H1 (cell line): Measurements from ENCODE around the gene ADNP. TPM values are rescaled to one million over a fixed set of nuclear protein-coding genes. Genes with fewer than 3 reads are reported as not detected.

Experiments used
- CTCF ChIA-PET: fragments of 300-600 bp; sonication (Branson Sonifier 250); formaldehyde crosslinking; loops from one replicate; lab custom pipeline; 2021; ENCODE audit not compliant: partially characterized antibody; lab: Charles Lee
- POLR2A ChIA-PET: fragments of 300-600 bp; sonication (Branson Sonifier 250); formaldehyde crosslinking; loops from one replicate; lab custom pipeline; 2021; ENCODE audit warnings: inconsistent platforms; ENCODE audit not compliant: partially characterized antibody; lab: Charles Lee
- DNase-seq, 2 experiments: peaks; one replicate each; pipeline versions ENCODE4 v3.0.0 to v3.0.0-alpha.2; 2010 to 2022; ENCODE audit warnings: low spot score in 2 of 2, low read depth in 1 of 2, mixed read lengths in 1 of 2
- FAIRE-seq: peaks from 2 replicates; lab custom pipeline; 2011; peaks lifted over from hg19 to GRCh38; lab: Jason Lieb, UNC
- H2AFZ ChIP-seq: 2 replicates; pipeline ENCODE4 v1.8.1; 2012; ENCODE audit warnings: low read length, inconsistent platforms
- H2AK5ac ChIP-seq: 2 replicates; pipeline ENCODE4 v1.6.1; 2013; ENCODE audit warnings: low read depth, low read length
- H2BK120ac ChIP-seq: replicated peaks from 2 replicates; pipeline ENCODE3; 2013; ENCODE audit warnings: low read depth, low read length, inconsistent platforms
- H2BK12ac ChIP-seq: 2 replicates; pipeline ENCODE4 v1.6.1; 2013; ENCODE audit warnings: low read depth, low read length
- H2BK15ac ChIP-seq: 2 replicates; pipeline ENCODE4 v1.6.1; 2013; ENCODE audit warnings: low read length
- H2BK20ac ChIP-seq: 2 replicates; pipeline ENCODE4 v1.6.1; 2013; ENCODE audit warnings: low read length
- H2BK5ac ChIP-seq: 2 replicates; pipeline ENCODE4 v1.6.1; 2013; ENCODE audit warnings: low read depth, low read length
- H3K14ac ChIP-seq: 2 replicates; pipeline ENCODE4 v1.6.1; 2013; ENCODE audit warnings: inconsistent platforms; ENCODE audit not compliant: insufficient read length
- H3K18ac ChIP-seq: 2 replicates; pipeline ENCODE4 v1.6.1; 2013; ENCODE audit warnings: low read length; ENCODE audit errors: extremely low read depth
- H3K23ac ChIP-seq: 2 replicates; pipeline ENCODE4 v1.6.1; 2013; ENCODE audit warnings: inconsistent platforms; ENCODE audit not compliant: insufficient read length
- H3K23me2 ChIP-seq: 2 replicates; pipeline ENCODE4 v1.6.1; 2013; ENCODE audit warnings: low read depth, low read length
- H3K27ac ChIP-seq: 2 replicates; pipeline ENCODE4 v1.6.1; 2011; ENCODE audit warnings: low read depth, low read length, inconsistent platforms
- H3K27me3 ChIP-seq, 4 experiments: replicated peaks in 1 of 4; 1 replicate in 1 of 4; 2 replicates in 3 of 4; pipeline versions ENCODE4 v1.6.1 to v1.8.1; 2011 to 2013; ENCODE audit warnings: low read length in 3 of 4, mild to moderate bottlenecking in 3 of 4, inconsistent platforms in 2 of 4, mixed read lengths in 2 of 4, moderate library complexity in 1 of 4; ENCODE audit not compliant: control insufficient read depth in 3 of 4, insufficient read depth in 3 of 4; ENCODE audit errors: extremely low read depth in 1 of 4
- H3K36me3 ChIP-seq, 4 experiments: 2 replicates each; pipeline versions ENCODE4 v1.6.1 to v1.8.1; 2011 to 2013; ENCODE audit warnings: mild to moderate bottlenecking in 4 of 4, low read length in 3 of 4, moderate library complexity in 2 of 4, control low read depth in 1 of 4, inconsistent platforms in 1 of 4; ENCODE audit not compliant: insufficient read depth in 4 of 4, control insufficient read depth in 2 of 4
- H3K4ac ChIP-seq: replicated peaks from 2 replicates; pipeline ENCODE3; 2013; ENCODE audit warnings: low read length, low read depth, mixed read lengths, inconsistent platforms; ENCODE audit not compliant: insufficient read length
- H3K4me1 ChIP-seq, 4 experiments: replicated peaks in 1 of 4; 1 replicate in 1 of 4; 2 replicates in 3 of 4; pipeline versions ENCODE4 v1.6.1 to v1.8.1; 2011 to 2013; ENCODE audit warnings: low read length in 3 of 4, inconsistent platforms in 2 of 4, mixed read lengths in 1 of 4; ENCODE audit not compliant: insufficient read depth in 4 of 4, control insufficient read depth in 3 of 4
- H3K4me2 ChIP-seq, 2 experiments: 2 replicates each; pipeline versions ENCODE4 v1.6.1 to v1.8.1; 2011 to 2013; ENCODE audit warnings: low read depth in 2 of 2, low read length in 2 of 2, control low read depth in 1 of 2, inconsistent platforms in 1 of 2, mild to moderate bottlenecking in 1 of 2; ENCODE audit not compliant: insufficient read depth in 1 of 2
- H3K4me3 ChIP-seq, 4 experiments: fragments of 200-600, 300-600 bp in 1 of 4; sonication (generic), shearing (Covaris generic), sonication (Bioruptor Twin) in 1 of 4; 2 replicates each; pipeline versions ENCODE4 v1.5.1 to v1.8.1; 2011 to 2016; ENCODE audit warnings: low read length in 4 of 4, low read depth in 3 of 4, control low read depth in 2 of 4, inconsistent platforms in 2 of 4, mild to moderate bottlenecking in 2 of 4, mixed read lengths in 1 of 4, moderate library complexity in 1 of 4; ENCODE audit not compliant: insufficient read depth in 2 of 4; ENCODE audit errors: extremely low read depth in 1 of 4
- H3K56ac ChIP-seq: replicated peaks from 2 replicates; pipeline ENCODE3; 2013; ENCODE audit warnings: low read depth, mild to moderate bottlenecking, mixed read lengths, low read length, inconsistent platforms; ENCODE audit not compliant: insufficient read length
- H3K79me1 ChIP-seq: 2 replicates; pipeline ENCODE4 v1.6.1; 2013; ENCODE audit warnings: low read depth, low read length, control low read depth
- H3K79me2 ChIP-seq, 2 experiments: 2 replicates each; pipeline versions ENCODE4 v1.6.1 to v1.8.1; 2012 to 2013; ENCODE audit warnings: low read length in 2 of 2, mild to moderate bottlenecking in 2 of 2, inconsistent platforms in 1 of 2; ENCODE audit not compliant: insufficient read depth in 2 of 2, control insufficient read depth in 1 of 2
- H3K9ac ChIP-seq, 4 experiments: replicated peaks in 1 of 4; 1 replicate in 1 of 4; 2 replicates in 3 of 4; pipeline versions ENCODE4 v1.6.1 to v1.8.1; 2011 to 2013; ENCODE audit warnings: low read depth in 3 of 4, low read length in 3 of 4, control low read depth in 2 of 4, mild to moderate bottlenecking in 2 of 4, moderate library complexity in 2 of 4, inconsistent platforms in 1 of 4; ENCODE audit errors: extremely low read depth in 1 of 4
- H3K9me3 ChIP-seq, 2 experiments: 2 replicates each; pipeline versions ENCODE4 v1.6.1 to v1.8.1; 2012 to 2013; ENCODE audit warnings: mild to moderate bottlenecking in 2 of 2, moderate library complexity in 2 of 2, control low read depth in 1 of 2, inconsistent platforms in 1 of 2, low read depth in 1 of 2, low read length in 1 of 2, mixed read lengths in 1 of 2; ENCODE audit not compliant: insufficient read depth in 2 of 2
- H4K20me1 ChIP-seq, 2 experiments: replicated peaks in 1 of 2; 2 replicates each; pipeline versions ENCODE3 to v1.8.1; 2011 to 2013; ENCODE audit warnings: inconsistent platforms in 2 of 2, low read length in 2 of 2, mild to moderate bottlenecking in 1 of 2; ENCODE audit not compliant: insufficient read depth in 2 of 2, control insufficient read depth in 1 of 2
- H4K5ac ChIP-seq: 2 replicates; pipeline ENCODE4 v1.6.1; 2013; ENCODE audit warnings: low read length, low read depth, mixed read lengths, inconsistent platforms; ENCODE audit not compliant: insufficient read length
- H4K8ac ChIP-seq: 2 replicates; pipeline ENCODE4 v1.8.0; 2013; ENCODE audit warnings: mild to moderate bottlenecking, moderate library complexity, low read length, inconsistent platforms; ENCODE audit not compliant: insufficient read depth; ENCODE audit errors: extremely low read depth
- H4K91ac ChIP-seq: replicated peaks from 2 replicates; pipeline ENCODE3; 2013; ENCODE audit warnings: low read length, mixed read lengths, inconsistent platforms; ENCODE audit not compliant: insufficient read length
- ASH2L ChIP-seq: fragments of 200-600, 300-600 bp; sonication (generic); IDR thresholded peaks from one replicate; pipeline ENCODE4 v1.7.1; 2017; ENCODE audit warnings: low read length
- BCL11A ChIP-seq, 2 experiments: IDR thresholded peaks; one replicate each; pipeline ENCODE4 v1.6.1; 2011; ENCODE audit warnings: low read depth in 2 of 2, low read length in 2 of 2, mild to moderate bottlenecking in 2 of 2
- CTCF ChIP-seq, 3 experiments: IDR thresholded peaks; 1 replicate in 2 of 3; 2 replicates in 1 of 3; pipeline versions ENCODE4 v1.5.1 to v1.6.1; 2011; ENCODE audit warnings: low read length in 3 of 3, mild to moderate bottlenecking in 3 of 3, inconsistent platforms in 2 of 3, low read depth in 1 of 3, moderate library complexity in 1 of 3; ENCODE audit not compliant: insufficient read depth in 1 of 3; ENCODE audit errors: control extremely low read depth in 1 of 3
- FOSL1 ChIP-seq: IDR thresholded peaks from 2 replicates; pipeline ENCODE4 v1.6.1; 2011; ENCODE audit warnings: mild to moderate bottlenecking, low read depth, low read length, moderate library complexity; ENCODE audit not compliant: insufficient read depth
- GTF2F1 ChIP-seq: IDR thresholded peaks from 2 replicates; pipeline ENCODE4 v1.6.1; 2012; ENCODE audit warnings: low read depth, low read length, improper control_type of control experiment, borderline replicate concordance
- MAFK ChIP-seq: IDR thresholded peaks from 2 replicates; pipeline ENCODE4 v1.6.1; 2012; ENCODE audit warnings: low read depth, mild to moderate bottlenecking, improper control_type of control experiment, low read length
- POU5F1 ChIP-seq: IDR thresholded peaks from 2 replicates; pipeline ENCODE4 v1.6.1; 2011; ENCODE audit warnings: low read depth, mild to moderate bottlenecking, low read length, moderate library complexity
- RBBP5 ChIP-seq: IDR thresholded peaks from 2 replicates; pipeline ENCODE4 v1.7.1; 2012; ENCODE audit warnings: low read depth, mild to moderate bottlenecking, inconsistent platforms, low read length, moderate library complexity, borderline replicate concordance
- SIN3A ChIP-seq, 2 experiments: IDR thresholded peaks in 1 of 2; conservative IDR thresholded peaks in 1 of 2; 2 replicates each; pipeline ENCODE4 v1.6.1; 2011 to 2012; ENCODE audit warnings: low read length in 2 of 2, improper control_type of control experiment in 1 of 2, low read depth in 1 of 2, mild to moderate bottlenecking in 1 of 2
- TBP ChIP-seq: IDR thresholded peaks from 2 replicates; pipeline ENCODE4 v1.6.1; 2011; ENCODE audit warnings: low read depth, low read length, improper control_type of control experiment
- YY1 ChIP-seq: IDR thresholded peaks from 2 replicates; pipeline ENCODE4 v1.6.1; 2011; ENCODE audit warnings: low read depth, mild to moderate bottlenecking, low read length
- WGBS, 2 experiments: shearing (Covaris generic) in 1 of 2; methylation state at CpG; one replicate each; pipeline versions ENCODE4 v1.1.6 to v1.1.7; 2013 to 2015; ENCODE audit warnings: low lambda C conversion rate in 2 of 2, mixed read lengths in 2 of 2, inconsistent platforms in 1 of 2, low coverage in 1 of 2, missing lambda C conversion rate in 1 of 2; ENCODE audit not compliant: insufficient replicate concordance in 2 of 2, insufficient coverage in 1 of 2, insufficient read length in 1 of 2; ENCODE audit errors: extremely low coverage in 1 of 2, missing lambda C conversion rate in 1 of 2; 5-methylcytosine and 5-hydroxymethylcytosine counted together
- polyA plus RNA-seq, 7 experiments: library from polyadenylated mRNA; depleted of rRNA in 3 of 7; stranded (reverse) in 5 of 7; unstranded in 2 of 7; fragments of >200 nt in 5 of 7; fragments of 200-250 nt in 2 of 7; gene quantifications; 1 replicate in 5 of 7; 2 replicates in 1 of 7; 4 replicates in 1 of 7; pipeline versions ENCODE4 v1.2.1 to v1.2.3, GENCODE V29; 2011 to 2013; ENCODE audit warnings: missing spikeins in 2 of 7, mixed read lengths in 2 of 7
- total RNA-seq: library from RNA; stranded (reverse); fragmentation: NEBNext Ultra II Directional; extraction: Animal tissue kit (Norgen Biotek cat#: 25700); gene quantifications from 2 replicates; pipeline ENCODE4 v1.2.1, GENCODE V29; 2021

The ADNP gene
- total and polyA plus RNA-seq, 2 of the 8 experiments (the other 6 are each of a cell fraction or from before 2014, with no cell fraction given): 31.6 to 123 TPM

- H4K5ac ChIP-seq: no peak overlapping the region
- no peak overlapping the region for H2BK5ac ChIP-seq
- no peak overlapping the region for H3K18ac ChIP-seq
- no peaks in the 10 kb centered on the region for H3K27me3 ChIP-seq
- no peak overlapping the region for H2BK20ac ChIP-seq
- no peak overlapping the region for H3K27ac ChIP-seq
- no peak overlapping the region for H3K14ac ChIP-seq
- POLR2A ChIA-PET: interaction anchor here (0.9 kb wide), 1 partner anchor 28 kb away, joined by 3 read pairs; the partner anchor contains the start of gene ADNP
- H3K56ac ChIP-seq: no peak overlapping the region
- H3K9me3 ChIP-seq: no peaks in the 10 kb centered on the region
- peaks cover 3% of the 10 kb centered on the region for H3K79me1 ChIP-seq
- peaks cover 15 to 61% (median 38%) of the 10 kb centered on the region in 4 experiments for H3K36me3 ChIP-seq
- DNase-seq (no peak), FAIRE-seq (no peak)
- no peak overlapping the region for H2BK120ac ChIP-seq
- H3K4me2 ChIP-seq: no peak overlapping the region
- no peak overlapping the region for H2AFZ ChIP-seq
- no peak overlapping the region for H4K91ac ChIP-seq
- no peak overlapping the region for H3K23ac ChIP-seq
- no peak overlapping the region for H2BK12ac ChIP-seq
- 0 out of 7 replicates have a peak, but pooled peaks cover 0 to 2% (median 0%) of the 10 kb centered on the region in 4 experiments for H3K4me1 ChIP-seq
- no peaks in the 10 kb centered on the region for H3K23me2 ChIP-seq
- peaks cover 23 to 31% of the 10 kb centered on the region in 2 experiments for H4K20me1 ChIP-seq
- no peak overlapping the region for H2BK15ac ChIP-seq
- H3K4me3 ChIP-seq: no peak overlapping the region
- H3K4ac ChIP-seq: no peak overlapping the region
- no peak overlapping the region for H2AK5ac ChIP-seq
- H3K9ac ChIP-seq: no peak overlapping the region
- CTCF ChIA-PET: no interaction called here
- no peak overlapping the region for H4K8ac ChIP-seq
- 91% methylated on average over 6 of the region's 6 CpGs; no CpG with 5 or more reads in 1 of the 2 experiments for WGBS, 2 experiments
- H3K79me2 ChIP-seq: peaks cover 26 to 99% of the 10 kb centered on the region in 2 experiments
- TF ChIP-seq ASH2L (no peak), MAFK (no peak), CTCF (IDR thresholded peaks at IDR 0.05; ENCODE audit: control extremely low read depth in 1 of 3, insufficient read depth in 1 of 3, low read depth in 1 of 3, low read length in 3 of 3) (no peak), RBBP5 (no peak), GTF2F1 (no peak), FOSL1 (no peak), YY1 (no peak), SIN3A (conservative IDR thresholded peaks at IDR 0.05 in 1 of 2, IDR thresholded peaks at IDR 0.05 in 1 of 2; ENCODE audit: low read depth in 1 of 2, low read length in 2 of 2) (no peak), TBP (no peak), BCL11A (IDR thresholded peaks at IDR 0.05; ENCODE audit: low read depth in 2 of 2, low read length in 2 of 2) (no peak), POU5F1 (no peak)
Measured at GRCh38 chr20:50904067-50904570, 27.1 kb downstream of the ADNP start.
